GM12878 (cell line): ENCODE data around the gene RNF41.

Experiments
- E4F1 ChIP-seq: fragments of 450-650 bp; IDR thresholded peaks from 2 replicates; pipeline ENCODE4 v1.6.1; 2018; ENCODE audit warnings: borderline replicate concordance, mild to moderate bottlenecking; ENCODE audit not compliant: partially characterized antibody
- HDAC2 ChIP-seq: fragments of 200-600 bp; sonication (generic); IDR thresholded peaks from 2 replicates; pipeline ENCODE4 v1.6.1; 2017
- POLR2AphosphoS5 ChIP-seq: IDR thresholded peaks from 2 replicates; pipeline ENCODE4 v1.6.1; 2011; ENCODE audit warnings: mild to moderate bottlenecking, low read length, inconsistent platforms
- SIN3A ChIP-seq: IDR thresholded peaks from 2 replicates; pipeline ENCODE4 v1.6.1; 2012; ENCODE audit warnings: low read depth, low read length, improper control_type of control experiment
- ZBTB11 ChIP-seq: fragments of 450-650 bp; formaldehyde crosslinking; IDR thresholded peaks from 2 replicates; pipeline ENCODE4 v1.5.0; 2022; ENCODE audit warnings: mild to moderate bottlenecking, missing genetic modification characterization
- TF ChIP-seq, protein P1 (sequence below), 3 experiments: IDR thresholded peaks in 2 of 3; conservative IDR thresholded peaks in 1 of 3; 2 replicates each; pipeline ENCODE4 v1.5.1; 2011; ENCODE audit warnings: low read depth in 3 of 3, low read length in 3 of 3, mild to moderate bottlenecking in 3 of 3, control low read depth in 2 of 3, moderate library complexity in 2 of 3, inconsistent platforms in 1 of 3, mixed read lengths in 1 of 3; ENCODE audit not compliant: control insufficient read depth in 2 of 3, insufficient read depth in 1 of 3; ENCODE audit errors: extremely low read depth in 1 of 3
- TF ChIP-seq, protein P2 (sequence below): IDR thresholded peaks from 2 replicates; pipeline ENCODE4 v1.6.1; 2011; ENCODE audit warnings: low read depth, low read length, improper control_type of control experiment, borderline replicate concordance

DNA sequence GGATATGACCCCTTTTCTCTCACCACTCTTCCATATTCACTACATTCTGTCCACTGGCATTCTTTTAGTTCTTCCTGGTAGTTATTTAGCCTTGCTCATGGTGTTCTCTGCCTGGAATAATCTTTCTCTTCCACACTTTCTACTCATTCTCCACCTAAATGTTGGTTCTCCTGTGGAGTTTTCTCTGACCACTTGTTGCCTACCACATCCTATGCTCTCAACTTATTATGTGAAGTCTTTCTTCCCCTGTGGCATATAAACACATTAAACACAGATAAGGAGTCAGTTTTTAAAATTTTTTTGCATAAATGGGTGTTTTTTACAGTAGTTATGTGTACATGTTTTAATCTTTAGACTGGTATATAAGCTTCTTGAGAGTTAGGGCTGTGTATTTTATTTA lies 29.1 kb downstream of the RNF41 start:
- TF ChIP-seq POLR2AphosphoS5 (no peak), HDAC2 (no peak), E4F1 (no peak), SIN3A (no peak), ZBTB11 (CRISPR knock-in tag) (no peak)
- TF ChIP-seq, protein P1, sequence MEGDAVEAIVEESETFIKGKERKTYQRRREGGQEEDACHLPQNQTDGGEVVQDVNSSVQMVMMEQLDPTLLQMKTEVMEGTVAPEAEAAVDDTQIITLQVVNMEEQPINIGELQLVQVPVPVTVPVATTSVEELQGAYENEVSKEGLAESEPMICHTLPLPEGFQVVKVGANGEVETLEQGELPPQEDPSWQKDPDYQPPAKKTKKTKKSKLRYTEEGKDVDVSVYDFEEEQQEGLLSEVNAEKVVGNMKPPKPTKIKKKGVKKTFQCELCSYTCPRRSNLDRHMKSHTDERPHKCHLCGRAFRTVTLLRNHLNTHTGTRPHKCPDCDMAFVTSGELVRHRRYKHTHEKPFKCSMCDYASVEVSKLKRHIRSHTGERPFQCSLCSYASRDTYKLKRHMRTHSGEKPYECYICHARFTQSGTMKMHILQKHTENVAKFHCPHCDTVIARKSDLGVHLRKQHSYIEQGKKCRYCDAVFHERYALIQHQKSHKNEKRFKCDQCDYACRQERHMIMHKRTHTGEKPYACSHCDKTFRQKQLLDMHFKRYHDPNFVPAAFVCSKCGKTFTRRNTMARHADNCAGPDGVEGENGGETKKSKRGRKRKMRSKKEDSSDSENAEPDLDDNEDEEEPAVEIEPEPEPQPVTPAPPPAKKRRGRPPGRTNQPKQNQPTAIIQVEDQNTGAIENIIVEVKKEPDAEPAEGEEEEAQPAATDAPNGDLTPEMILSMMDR (IDR thresholded peaks at IDR 0.05 in 2 of 3, conservative IDR thresholded peaks at IDR 0.05 in 1 of 3; ENCODE audit: control insufficient read depth in 2 of 3, extremely low read depth in 1 of 3, insufficient read depth in 1 of 3, low read depth in 3 of 3, low read length in 3 of 3), result no peak
- TF ChIP-seq, protein P2, sequence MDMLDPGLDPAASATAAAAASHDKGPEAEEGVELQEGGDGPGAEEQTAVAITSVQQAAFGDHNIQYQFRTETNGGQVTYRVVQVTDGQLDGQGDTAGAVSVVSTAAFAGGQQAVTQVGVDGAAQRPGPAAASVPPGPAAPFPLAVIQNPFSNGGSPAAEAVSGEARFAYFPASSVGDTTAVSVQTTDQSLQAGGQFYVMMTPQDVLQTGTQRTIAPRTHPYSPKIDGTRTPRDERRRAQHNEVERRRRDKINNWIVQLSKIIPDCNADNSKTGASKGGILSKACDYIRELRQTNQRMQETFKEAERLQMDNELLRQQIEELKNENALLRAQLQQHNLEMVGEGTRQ, result no peak
